CD4-positive, alpha-beta T cell treated with Interleukin-15 for 4 hours (primary cell): ENCODE measurements around the gene FST.

Experiments
- DNase-seq: peaks from one replicate; pipeline ENCODE4 v3.0.0-alpha.2; 2020; ENCODE audit warnings: low spot score

Gene FST, protein sequence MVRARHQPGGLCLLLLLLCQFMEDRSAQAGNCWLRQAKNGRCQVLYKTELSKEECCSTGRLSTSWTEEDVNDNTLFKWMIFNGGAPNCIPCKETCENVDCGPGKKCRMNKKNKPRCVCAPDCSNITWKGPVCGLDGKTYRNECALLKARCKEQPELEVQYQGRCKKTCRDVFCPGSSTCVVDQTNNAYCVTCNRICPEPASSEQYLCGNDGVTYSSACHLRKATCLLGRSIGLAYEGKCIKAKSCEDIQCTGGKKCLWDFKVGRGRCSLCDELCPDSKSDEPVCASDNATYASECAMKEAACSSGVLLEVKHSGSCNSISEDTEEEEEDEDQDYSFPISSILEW

DNA sequence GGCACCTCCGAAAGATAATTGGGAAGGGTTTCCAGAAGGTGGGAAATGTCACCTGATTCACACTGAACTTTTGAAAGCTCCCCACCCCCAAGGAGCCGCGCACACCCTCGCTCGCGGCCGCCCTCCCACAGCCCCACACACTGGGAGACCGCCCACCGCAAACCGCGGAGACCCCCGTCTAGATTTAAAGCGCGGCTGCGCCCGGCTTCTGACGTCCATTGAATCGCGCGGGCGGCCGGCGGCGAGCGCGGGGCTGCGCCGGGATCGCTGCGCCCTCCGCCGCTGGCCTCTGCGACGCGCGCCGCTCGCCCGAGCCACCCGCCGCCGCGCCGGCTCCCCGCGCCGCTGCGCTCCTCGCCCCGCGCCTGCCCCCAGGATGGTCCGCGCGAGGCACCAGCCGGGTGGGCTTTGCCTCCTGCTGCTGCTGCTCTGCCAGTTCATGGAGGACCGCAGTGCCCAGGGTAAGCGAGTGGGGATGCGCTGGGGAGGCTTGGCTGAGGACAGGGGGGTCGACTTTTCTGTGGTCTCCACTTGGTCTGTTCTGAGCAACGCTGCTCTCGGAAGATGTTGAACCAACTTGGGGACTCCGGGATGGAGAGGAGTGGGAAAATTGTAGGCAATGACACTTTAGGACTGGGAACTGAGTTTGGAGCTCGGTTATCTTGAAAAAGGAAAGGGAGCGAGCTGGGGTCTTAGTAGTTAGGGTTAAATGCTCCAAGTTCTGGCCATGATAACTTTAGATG is at the start of gene FST:
FST (plus strand) TSS at position 214 of the 743 bp plus-strand sequence; CDS start at position 377, 163 bp downstream.
- no peak for DNase-seq

DNA sequence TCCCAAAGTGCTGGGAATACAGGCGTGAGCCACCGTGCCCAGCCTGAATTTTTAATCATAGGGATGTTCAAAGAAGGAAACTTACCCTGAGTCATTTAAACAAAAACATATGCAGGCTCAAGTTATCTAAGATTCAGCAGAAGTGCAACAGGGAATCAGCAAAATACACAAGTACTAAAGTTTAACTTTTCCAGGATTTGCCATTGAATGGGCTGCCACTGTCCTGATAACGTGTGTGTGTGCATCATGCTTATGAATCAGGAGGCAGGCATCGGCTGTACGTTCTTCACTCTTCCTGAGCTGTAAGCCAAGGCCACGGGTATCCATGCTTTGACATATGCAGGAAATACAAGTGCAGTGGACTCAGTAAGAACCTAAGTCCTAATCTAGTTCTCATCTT is 48.8 kb upstream of the FST start:
- no peak for DNase-seq

DNA sequence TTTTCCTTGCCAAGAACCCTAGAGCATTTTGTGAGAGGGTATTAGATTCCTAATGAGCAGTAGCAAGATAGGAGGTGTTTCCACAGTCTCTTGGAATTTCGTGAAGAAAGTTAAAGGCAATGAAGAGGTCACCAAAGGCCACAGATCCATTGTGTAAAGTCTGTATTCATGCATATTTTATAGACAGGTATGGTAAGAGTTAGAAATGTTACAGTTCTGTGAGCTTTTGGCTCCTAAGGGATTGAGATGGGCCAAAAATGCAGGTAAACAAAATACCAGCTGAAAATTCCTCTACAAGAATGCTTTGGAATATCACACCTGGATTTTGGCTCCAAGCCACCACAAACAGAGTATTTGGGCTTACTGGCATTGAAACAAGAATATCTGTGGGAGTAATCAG is 47.4 kb upstream of the FST start:
- DNase-seq: no peak

DNA sequence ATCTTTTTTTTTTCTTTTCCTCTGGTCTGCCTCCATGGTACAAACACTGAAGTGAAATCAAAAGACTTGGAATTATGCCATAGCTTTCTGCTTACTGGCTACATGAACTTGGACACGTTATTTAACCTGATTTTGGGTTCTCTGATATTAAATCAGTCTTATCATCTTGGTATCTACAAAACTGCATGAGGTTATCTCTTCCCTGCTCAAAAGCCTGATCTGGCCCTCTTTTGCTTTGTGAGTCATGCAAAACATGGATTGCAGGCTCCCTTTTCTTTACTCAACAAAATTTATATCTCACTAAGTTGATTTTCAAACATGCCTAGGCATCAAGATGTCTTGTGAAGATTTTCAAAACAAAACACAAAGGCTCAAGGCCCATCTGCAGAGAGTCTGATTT is 45.9 kb upstream of the FST start:
- no peak for DNase-seq

DNA sequence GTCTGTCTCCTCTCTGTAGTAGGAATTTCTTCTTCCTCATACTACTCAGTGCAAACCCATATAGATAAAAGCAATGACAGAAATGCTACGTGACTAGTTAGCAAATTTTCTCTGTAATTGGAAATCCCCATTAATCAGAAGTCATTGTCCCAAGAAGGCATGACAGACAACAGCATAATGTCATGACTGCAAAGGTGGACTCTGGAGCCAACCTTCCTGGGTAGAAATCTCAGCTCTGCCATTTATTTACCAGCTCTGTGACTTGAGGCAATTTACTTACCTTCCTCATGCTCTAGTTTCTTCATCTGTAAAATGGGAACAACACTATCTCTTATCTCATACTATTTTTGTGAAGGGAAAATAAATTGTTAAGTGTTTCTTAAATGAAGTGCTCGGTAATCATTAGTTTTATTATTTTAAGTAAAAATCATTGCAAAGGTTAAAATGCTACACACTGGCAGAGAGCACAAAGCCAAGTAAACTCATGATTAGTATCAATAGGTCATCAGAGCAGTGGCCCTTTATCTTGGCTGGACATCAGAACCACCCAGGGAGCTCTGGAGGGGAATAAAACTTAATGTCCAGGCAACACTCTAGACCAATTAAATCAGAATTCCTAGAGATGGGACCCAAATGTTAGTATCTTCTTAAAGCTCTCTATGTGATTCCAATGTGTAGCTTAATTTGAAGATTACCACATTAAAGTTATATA is 43.8 kb upstream of the FST start:
- DNase-seq: no peak

DNA sequence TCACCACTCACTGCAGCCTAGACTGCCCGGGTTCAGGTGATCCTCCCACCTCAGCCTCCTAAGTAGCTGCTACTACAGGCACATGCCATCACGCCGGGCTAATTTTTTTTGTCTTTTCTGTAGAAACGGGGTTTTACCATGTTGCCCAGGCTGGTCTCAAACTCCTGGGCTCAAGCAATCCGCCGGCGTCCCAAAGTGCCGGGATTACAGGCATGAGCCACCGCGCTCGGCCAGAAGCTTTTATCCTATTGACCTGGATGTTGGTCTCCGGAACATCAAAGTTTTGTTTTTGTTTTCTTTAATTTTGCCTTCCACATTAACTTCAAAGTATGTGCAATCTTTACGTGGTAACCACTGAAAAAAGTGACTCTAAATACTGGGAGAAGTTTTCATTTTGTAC is 42.4 kb upstream of the FST start:
- DNase-seq: no peak

DNA sequence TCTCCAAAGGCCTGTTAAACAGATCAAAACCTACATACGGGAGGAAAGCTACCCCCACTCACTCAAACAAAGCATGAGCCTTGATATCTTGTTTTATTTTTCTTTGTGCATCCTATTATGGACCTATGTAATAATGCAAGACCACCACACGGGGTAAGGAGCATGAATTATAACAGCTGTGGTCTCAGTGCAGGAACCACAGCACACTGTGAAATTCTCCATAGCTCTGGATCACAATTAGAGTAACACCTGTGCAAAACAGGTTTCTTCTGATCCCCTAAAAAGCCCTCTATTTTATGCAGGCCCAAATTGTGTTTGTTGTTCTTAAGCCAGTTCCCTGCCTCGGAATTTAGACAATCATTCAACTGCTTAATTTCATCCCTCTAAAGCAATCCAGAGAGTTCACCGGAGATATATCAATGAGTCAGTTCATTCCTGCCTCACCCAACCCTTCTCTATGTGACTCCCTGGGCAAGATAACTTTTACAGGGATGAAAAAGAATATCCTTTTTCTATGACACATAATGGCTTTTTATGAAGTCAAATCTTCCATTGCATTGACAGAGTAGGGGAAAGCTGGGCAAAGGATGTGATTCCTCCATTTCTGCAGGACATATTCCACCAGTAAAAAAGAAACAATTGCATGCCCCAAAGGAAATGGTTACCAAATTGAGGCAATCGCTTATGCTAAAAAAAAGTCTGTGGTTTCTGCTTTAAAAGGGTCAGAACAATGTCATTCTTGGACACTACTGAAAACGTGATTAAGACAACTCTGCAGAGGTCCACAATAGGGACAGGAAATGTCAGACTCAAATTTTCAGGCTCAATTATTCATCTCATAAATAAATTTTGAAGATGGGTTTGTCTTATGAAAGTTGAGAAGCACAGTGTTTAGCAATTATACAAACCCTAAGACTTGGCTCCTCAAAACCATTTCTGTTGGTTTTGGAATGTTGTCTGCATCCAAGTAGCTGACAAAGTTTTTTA is 41.6 kb upstream of the FST start:
- no peak for DNase-seq

DNA sequence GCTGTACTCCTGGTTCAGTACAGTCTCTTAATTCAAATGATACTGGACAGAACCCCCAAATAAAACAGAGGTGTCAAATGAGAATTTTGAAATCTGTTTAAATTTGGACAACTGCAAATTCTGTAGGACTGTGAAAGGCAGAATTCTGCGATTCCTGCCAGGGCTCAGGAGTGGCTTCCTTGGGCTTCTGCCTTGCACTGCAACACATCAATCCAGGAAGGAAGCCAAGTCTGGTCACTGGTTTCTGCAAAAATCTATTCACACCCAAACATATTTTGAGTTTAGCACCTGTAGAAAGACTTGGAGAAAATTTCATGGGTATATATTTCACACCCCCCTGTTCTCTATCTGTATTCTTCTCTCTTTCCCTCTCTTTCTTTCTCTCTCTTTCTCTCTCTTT is 37.5 kb upstream of the FST start:
- DNase-seq: no peak

DNA sequence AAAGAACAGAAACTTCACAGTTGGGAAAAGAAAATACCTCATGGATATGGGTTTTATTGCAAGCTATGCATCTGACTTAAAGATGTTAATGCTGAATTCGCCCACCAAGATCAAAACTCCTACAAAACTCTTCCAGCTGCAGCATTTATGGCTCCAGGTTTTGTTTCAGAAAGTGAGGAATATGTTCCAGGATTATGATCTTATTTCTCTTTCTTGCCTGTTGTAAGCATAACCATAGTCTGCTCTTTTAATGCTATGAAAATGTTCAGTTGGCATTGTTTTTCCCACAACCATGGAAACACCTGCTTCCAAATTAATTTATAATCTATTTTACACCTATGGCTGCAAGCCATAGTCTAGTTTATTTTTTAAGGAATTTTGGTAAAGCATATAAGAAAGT is 34.9 kb upstream of the FST start:
- no peak for DNase-seq

DNA sequence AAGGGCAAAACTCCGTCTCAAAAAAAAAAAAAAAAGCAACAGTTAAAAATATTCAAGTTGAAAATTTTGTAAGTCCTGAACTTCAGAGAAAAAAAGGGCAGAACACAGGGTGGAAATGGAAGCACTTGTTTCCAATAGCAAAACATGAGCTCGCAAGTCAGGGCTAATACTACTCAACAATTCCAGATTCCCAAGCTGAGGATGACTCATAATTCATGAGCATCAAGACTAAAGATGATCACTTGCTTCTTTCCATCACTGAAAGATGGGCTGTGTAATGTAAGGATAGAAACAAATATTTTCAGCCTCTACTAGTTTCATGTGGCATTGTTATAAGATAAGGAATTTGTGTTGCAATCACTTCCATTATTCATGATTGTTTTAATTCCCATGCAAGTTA is 33.5 kb upstream of the FST start:
- no peak for DNase-seq

DNA sequence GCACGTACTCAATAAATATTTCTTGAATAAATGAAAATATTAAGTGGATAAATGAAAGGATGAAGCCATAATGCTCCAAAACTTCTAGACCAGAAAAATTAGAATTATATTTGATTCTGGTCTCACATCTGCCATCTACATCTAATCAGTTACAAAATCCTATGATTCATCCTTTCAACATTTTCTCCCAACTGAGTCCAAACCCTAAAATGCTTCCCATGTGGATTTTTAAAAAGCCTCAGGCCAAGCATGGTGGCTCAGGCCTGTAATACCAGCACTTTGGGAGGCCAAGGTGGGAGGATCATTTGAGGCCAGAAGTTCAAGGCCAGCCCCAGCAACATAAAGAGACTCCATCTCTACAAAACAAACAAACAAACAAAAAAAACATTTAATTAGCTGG is 31.6 kb upstream of the FST start:
- no peak for DNase-seq

DNA sequence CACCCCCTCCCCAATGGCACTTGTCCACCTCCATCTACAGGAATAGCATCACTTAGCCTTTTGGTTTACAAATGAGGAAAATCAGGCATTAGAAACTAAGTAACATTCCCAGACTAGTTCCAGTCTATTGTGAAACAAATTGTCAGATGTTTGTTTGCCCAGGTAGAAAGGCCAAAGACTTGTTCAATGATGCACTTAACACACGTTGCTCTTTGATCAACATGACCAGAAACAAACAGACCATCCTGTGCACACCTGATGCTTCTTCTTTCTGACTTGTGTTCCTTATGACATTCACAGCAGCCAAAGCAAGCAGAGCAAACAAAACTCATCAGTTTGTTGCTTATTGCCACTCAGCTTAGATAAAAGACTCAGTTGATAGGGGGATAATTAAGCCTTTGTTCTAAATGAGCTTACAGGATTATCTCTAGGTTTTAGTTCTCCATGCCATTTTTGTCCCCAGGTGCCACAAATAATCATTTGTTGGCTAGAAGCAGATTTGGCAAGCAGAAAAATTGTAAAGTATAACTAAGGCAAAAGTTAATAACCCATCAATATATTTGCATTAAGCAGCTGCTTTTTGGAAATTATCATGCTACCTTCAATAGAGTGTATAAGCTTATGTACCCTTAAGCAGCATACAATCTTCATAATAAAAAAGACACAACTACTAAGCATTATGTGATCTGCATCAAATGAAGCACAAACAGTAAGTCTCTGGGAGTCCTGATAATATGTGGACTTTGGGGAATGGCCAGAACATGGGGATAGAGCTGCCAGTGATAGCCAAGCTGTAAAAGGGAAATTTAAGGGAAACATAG is 26.3 kb upstream of the FST start:
- no peak for DNase-seq

DNA sequence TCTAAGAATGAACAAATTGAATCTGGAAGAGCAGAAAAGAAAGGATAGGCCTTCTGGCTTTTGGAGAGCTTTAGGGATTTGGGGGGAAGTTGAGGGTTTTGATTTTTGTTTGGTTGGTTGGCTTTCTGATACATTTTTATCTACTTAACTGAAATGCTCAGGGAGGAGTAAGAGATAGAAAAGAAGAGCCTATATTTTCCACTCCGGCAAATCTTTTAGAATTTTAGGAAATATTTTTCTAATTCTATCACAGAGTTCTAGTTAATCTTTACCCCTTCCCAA is 25.8 kb upstream of the FST start:
- DNase-seq: no peak

DNA sequence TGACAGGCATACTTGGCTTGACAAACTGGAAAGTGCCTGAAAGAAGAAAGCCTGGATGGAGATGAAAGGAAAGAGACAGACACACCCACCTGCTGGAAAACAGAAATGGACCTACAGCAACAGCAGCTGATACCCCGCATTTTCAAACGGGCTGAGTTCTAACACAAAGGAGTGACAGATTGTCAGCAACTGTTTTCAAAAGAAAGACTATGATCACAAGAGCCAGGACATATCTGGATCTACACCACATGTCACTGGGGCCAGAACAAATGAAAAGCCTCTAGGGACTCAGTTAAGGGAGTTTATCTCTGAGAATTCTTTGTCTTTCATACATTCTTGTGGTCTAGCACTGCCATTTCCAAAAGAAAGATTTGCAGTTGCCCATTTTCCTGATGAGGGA is 24.1 kb upstream of the FST start:
- DNase-seq: no peak

DNA sequence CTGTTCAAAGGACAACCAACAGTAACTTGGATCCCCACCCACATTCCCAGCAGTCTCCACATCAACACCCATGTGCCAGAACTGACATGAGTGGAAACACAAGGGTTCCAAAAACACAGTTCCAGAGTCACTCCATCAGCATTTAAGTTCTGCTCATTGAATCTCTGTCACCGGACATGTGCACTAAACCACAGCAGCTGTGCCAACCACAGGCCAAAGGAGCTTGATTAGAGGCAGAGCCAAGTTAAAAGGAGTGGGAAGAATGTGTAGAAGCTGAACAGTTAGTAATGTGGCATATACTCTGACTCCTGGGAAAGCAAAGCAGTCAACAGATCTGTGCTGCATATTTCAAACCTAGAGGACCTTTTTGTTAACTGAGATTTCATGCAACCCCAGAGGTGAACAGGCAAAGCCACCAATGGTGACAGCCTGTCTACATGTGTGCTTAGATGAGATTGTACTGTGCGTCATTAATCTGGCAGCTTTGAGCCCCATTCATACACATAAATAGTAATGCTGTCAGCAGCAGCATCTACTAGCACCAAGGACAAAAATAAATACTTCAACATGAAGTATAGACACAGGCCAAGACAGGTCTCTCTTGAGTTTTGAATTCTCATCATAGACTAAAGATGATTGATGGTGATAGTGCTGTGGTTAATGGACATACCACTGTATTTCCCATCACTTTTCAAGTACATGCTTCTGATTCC is 16.4 kb upstream of the FST start:
- no peak for DNase-seq

DNA sequence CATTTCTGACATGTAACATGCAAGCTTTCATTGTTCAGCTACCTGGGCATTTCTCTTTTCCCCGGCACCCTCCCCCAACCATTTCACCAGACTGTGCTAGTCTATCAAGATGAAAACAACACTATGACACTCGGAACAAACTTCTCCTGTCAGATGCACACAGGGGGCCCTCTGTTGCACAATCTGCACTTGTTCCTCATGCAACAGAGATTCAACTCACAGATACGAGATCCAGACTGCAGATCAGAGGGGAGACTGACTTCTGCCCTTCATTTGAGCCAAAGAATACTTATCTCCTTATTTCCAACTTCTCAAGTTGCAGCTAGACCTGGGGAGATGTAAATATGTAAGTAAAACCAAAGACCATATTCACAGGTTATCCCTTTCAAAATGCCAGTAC is 15.7 kb upstream of the FST start:
- no peak for DNase-seq

DNA sequence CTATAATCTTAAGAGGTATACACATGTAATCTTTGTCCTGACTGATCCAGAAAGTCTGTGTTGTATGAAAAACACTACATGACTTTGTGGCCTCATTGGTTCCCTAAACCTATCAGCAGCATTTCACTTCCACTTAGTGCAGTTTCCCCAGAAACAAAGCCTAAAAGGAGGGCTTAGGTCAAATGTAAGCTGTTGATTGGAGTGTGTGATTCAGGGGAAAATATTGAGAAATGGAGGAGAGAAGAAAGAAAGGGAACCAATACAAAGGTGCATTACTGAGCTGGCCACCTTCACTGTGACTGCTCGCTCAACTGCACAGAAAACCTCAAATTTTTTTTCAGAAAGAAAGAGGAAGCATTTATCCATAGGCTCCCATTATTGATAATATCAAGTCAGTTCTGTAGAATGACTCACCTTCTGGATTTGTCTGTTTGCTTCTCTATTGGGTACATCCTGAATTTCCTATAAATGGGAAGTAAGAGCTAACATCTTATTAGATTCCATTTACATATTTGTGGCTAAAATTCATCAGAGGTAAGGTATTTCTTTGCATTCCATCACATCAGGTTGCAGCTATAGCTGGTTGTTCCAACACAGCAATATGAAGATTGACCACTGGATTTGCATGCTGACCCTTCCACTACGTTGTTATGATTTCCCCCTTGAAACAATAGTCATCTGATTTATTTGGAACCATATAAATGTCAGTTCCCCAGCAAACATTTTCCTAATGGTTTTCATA is 10.3 kb upstream of the FST start:
- no peak for DNase-seq

DNA sequence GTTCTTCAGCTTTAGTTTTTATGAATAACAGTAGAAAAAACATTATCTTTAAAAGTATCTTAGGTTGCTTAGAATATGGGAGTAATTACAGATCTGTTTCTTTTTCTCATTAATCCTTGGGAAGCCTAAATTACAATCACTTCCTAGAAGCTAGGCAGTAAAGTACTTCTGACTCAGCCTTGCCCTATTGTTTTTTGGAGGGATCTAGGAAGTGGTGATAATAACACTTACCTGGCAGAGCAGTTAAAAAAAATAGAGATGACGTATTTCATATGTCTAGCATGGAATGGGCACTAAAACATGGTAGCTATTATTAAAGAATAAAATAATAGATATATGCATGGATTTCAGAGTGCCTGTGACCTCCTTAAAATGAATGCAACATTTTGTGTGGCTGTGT is 8.2 kb upstream of the FST start:
- DNase-seq: no peak

DNA sequence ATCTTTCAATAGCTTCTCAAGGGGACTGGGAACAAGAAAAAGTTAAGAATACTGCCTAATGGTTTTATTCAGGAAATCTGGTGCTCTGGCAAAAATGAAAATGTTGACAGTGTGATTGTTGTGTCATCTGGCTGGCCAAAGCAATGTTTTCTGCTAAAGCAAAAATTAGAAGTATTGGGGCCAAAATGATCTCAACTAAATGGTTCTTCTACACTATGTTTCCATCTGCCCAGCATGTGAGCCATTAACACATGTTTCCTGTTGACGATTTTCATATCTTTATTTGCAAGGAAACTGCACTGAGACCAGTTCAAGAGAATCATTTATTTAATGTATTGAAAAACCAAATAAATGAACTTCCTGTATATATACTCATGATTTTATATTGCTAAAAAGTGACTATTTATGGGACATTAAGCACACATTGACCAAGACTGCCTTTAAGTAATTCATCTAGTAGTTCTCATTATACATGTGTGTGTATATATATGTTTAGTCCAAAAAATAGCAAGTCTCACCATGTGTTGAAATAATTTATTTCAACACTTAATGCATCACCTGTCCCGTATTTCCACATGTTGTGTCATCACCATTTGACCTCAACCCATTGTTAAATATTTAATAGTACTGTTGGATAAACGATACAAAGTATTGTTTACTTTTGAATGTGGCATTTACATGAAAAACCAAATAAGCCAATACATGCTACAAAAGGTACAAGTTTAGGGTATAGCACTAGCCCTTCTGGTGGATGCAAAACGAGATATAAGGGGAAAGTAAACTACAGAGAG is 7.5 kb upstream of the FST start:
- no peak for DNase-seq
